ENCODE measurements around the gene NAA20.

The NAA20 gene

GRCh38 chr20:19986419-19986818, 30.7 kb upstream of the NAA20 start:
- no peak overlapping the region for H2AFZ ChIP-seq (ENCODE audit: insufficient read depth, low read length, poor library complexity)
- no peak overlapping the region for H3K4me2 ChIP-seq (ENCODE audit: low read length)
- peak overlapping the region; percentile 47 for H4K8ac ChIP-seq (ENCODE audit: low read depth, low read length)
- H3K79me2 ChIP-seq (ENCODE audit: control insufficient read depth, insufficient read depth, low read length, poor library complexity): no peaks in the 10 kb centered on the region
- H3K23ac ChIP-seq (ENCODE audit: low read length): no peak overlapping the region
- no peak overlapping the region for H3K14ac ChIP-seq (ENCODE audit: low read length)
- no peak overlapping the region for H2BK120ac ChIP-seq (ENCODE audit: insufficient read depth, low read length, poor library complexity)
- H3K36me3 ChIP-seq (ENCODE audit: control insufficient read depth in 1 of 2, insufficient read depth in 2 of 2, low read length in 2 of 2): peaks cover 0 to 7% of the 10 kb centered on the region in 2 experiments
- no CpG with 5 or more reads among the region's 6 CpGs for WGBS (ENCODE audit: extremely low coverage, insufficient coverage, insufficient read length)
- peaks cover 7 to 16% of the 10 kb centered on the region in 2 experiments for H3K4me1 ChIP-seq (ENCODE audit: control insufficient read depth in 1 of 2, insufficient read depth in 2 of 2, low read length in 2 of 2)
- no peak overlapping the region for H4K12ac ChIP-seq (ENCODE audit: low read depth, low read length)
- H3K27me3 ChIP-seq (ENCODE audit: insufficient read depth, low read length): no peaks in the 10 kb centered on the region
- no peak overlapping the region for H4K91ac ChIP-seq (ENCODE audit: low read depth, low read length)
- no peak overlapping the region for H3K9ac ChIP-seq (ENCODE audit: low read length)
- no peak overlapping the region for H2AK5ac ChIP-seq (ENCODE audit: low read length)
- no peaks in the 10 kb centered on the region for H3K9me3 ChIP-seq (ENCODE audit: insufficient read depth, low read depth, low read length)
- H3K18ac ChIP-seq (ENCODE audit: low read length): no peak overlapping the region
- H3K4me3 ChIP-seq (ENCODE audit: low read depth, low read length): no peak overlapping the region
- DNase-seq: peak in 1 of 2 donors; percentile 27
- H3K4ac ChIP-seq (ENCODE audit: low read depth, low read length): no peak overlapping the region
- peaks cover 19% of the 10 kb centered on the region for H3K79me1 ChIP-seq (ENCODE audit: low read length)
- H2BK5ac ChIP-seq (ENCODE audit: low read depth, low read length, poor library complexity): no peak overlapping the region
- no peak overlapping the region for H2BK12ac ChIP-seq (ENCODE audit: low read length)
- no peak overlapping the region for H3K27ac ChIP-seq (ENCODE audit: low read depth, low read length)

GRCh38 chr20:19987046-19987445, 30.1 kb upstream of the NAA20 start:
- Histone ChIP-seq H4K91ac (ENCODE audit: low read depth, low read length) (peak overlapping the region; percentile 35), H3K14ac (ENCODE audit: low read length) (peak overlapping the region; percentile 80), H3K79me2 (ENCODE audit: control insufficient read depth, insufficient read depth, low read length, poor library complexity) (peaks cover 1% of the 10 kb centered on the region), H3K9ac (ENCODE audit: low read length) (peak overlapping the region; percentile 36), H3K18ac (ENCODE audit: low read length) (peak overlapping the region; percentile 86), H2BK5ac (ENCODE audit: low read depth, low read length, poor library complexity) (no peak overlapping the region), H3K4me1 (ENCODE audit: control insufficient read depth in 1 of 2, insufficient read depth in 2 of 2, low read length in 2 of 2) (peaks cover 7 to 19% of the 10 kb centered on the region in 2 experiments), H3K4me2 (ENCODE audit: low read length) (no peak overlapping the region), H2AFZ (ENCODE audit: insufficient read depth, low read length, poor library complexity) (no peak overlapping the region), H4K8ac (ENCODE audit: low read depth, low read length) (no peak overlapping the region), H3K9me3 (ENCODE audit: insufficient read depth, low read depth, low read length) (no peaks in the 10 kb centered on the region), H3K4me3 (ENCODE audit: low read depth, low read length) (no peak overlapping the region), H3K4ac (ENCODE audit: low read depth, low read length) (peak overlapping the region; percentile 31), H3K27ac (ENCODE audit: low read depth, low read length) (no peak overlapping the region), H3K27me3 (ENCODE audit: insufficient read depth, low read length) (no peaks in the 10 kb centered on the region), H3K79me1 (ENCODE audit: low read length) (peaks cover 20% of the 10 kb centered on the region), H2BK12ac (ENCODE audit: low read length) (peak overlapping the region; percentile 90), H2BK120ac (ENCODE audit: insufficient read depth, low read length, poor library complexity) (peak overlapping the region; percentile 91), H3K36me3 (ENCODE audit: control insufficient read depth in 1 of 2, insufficient read depth in 2 of 2, low read length in 2 of 2) (peaks cover 0 to 7% of the 10 kb centered on the region in 2 experiments), H4K12ac (ENCODE audit: low read depth, low read length) (no peak overlapping the region), H3K23ac (ENCODE audit: low read length) (peak overlapping the region; percentile 2), H2AK5ac (ENCODE audit: low read length) (peak overlapping the region; percentile 79)
- no CpG with 5 or more reads among the region's 4 CpGs for WGBS (ENCODE audit: extremely low coverage, insufficient coverage, insufficient read length)
- DNase-seq: no peak

- peak in 1 of 2 donors; percentile 61 for DNase-seq
- Histone ChIP-seq H3K79me2 (ENCODE audit: control insufficient read depth, insufficient read depth, low read length, poor library complexity) (peaks cover 3% of the 10 kb centered on the region), H3K79me1 (ENCODE audit: low read length) (peaks cover 37% of the 10 kb centered on the region), H3K4me3 (ENCODE audit: low read depth, low read length) (no peak overlapping the region), H3K4ac (ENCODE audit: low read depth, low read length) (no peak overlapping the region), H3K4me2 (ENCODE audit: low read length) (no peak overlapping the region), H3K14ac (ENCODE audit: low read length) (peak overlapping the region; percentile 44), H3K27ac (ENCODE audit: low read depth, low read length) (peak overlapping the region; percentile 91), H3K27me3 (ENCODE audit: insufficient read depth, low read length) (no peaks in the 10 kb centered on the region), H3K4me1 (ENCODE audit: control insufficient read depth in 1 of 2, insufficient read depth in 2 of 2, low read length in 2 of 2) (peaks cover 20 to 36% of the 10 kb centered on the region in 2 experiments), H2BK5ac (ENCODE audit: low read depth, low read length, poor library complexity) (peak overlapping the region; percentile 43), H4K8ac (ENCODE audit: low read depth, low read length) (peak overlapping the region; percentile 23), H2AFZ (ENCODE audit: insufficient read depth, low read length, poor library complexity) (no peak overlapping the region), H2BK120ac (ENCODE audit: insufficient read depth, low read length, poor library complexity) (peak overlapping the region; percentile 70), H4K91ac (ENCODE audit: low read depth, low read length) (peak overlapping the region; percentile 65), H3K23ac (ENCODE audit: low read length) (no peak overlapping the region), H2BK12ac (ENCODE audit: low read length) (peak overlapping the region; percentile 69), H3K36me3 (ENCODE audit: control insufficient read depth in 1 of 2, insufficient read depth in 2 of 2, low read length in 2 of 2) (peaks cover 2% of the 10 kb centered on the region in 2 experiments), H2AK5ac (ENCODE audit: low read length) (no peak overlapping the region), H4K12ac (ENCODE audit: low read depth, low read length) (no peak overlapping the region), H3K9me3 (ENCODE audit: insufficient read depth, low read depth, low read length) (no peaks in the 10 kb centered on the region), H3K18ac (ENCODE audit: low read length) (no peak overlapping the region), H3K9ac (ENCODE audit: low read length) (no peak overlapping the region)
- WGBS (ENCODE audit: extremely low coverage, insufficient coverage, insufficient read length): no CpG with 5 or more reads among the region's 5 CpGs
These were observed 26.3 kb upstream of the NAA20 start for GRCh38 chr20:19990850-19991249.

GRCh38 chr20:19991308-19991707, 25.9 kb upstream of the NAA20 start:
- no peak overlapping the region for H3K23ac ChIP-seq (ENCODE audit: low read length)
- no CpG with 5 or more reads among the region's 1 CpG for WGBS (ENCODE audit: extremely low coverage, insufficient coverage, insufficient read length)

More at GRCh38 chr20:19991308-19991707, 25.9 kb upstream of the NAA20 start:
- Histone ChIP-seq H2BK120ac (ENCODE audit: insufficient read depth, low read length, poor library complexity) (peak overlapping the region; percentile 54), H3K9me3 (ENCODE audit: insufficient read depth, low read depth, low read length) (no peaks in the 10 kb centered on the region), H3K14ac (ENCODE audit: low read length) (no peak overlapping the region), H3K79me1 (ENCODE audit: low read length) (peaks cover 38% of the 10 kb centered on the region), H3K36me3 (ENCODE audit: control insufficient read depth in 1 of 2, insufficient read depth in 2 of 2, low read length in 2 of 2) (peaks cover 2% of the 10 kb centered on the region in 2 experiments), H3K79me2 (ENCODE audit: control insufficient read depth, insufficient read depth, low read length, poor library complexity) (peaks cover 3% of the 10 kb centered on the region), H2AFZ (ENCODE audit: insufficient read depth, low read length, poor library complexity) (no peak overlapping the region), H3K27ac (ENCODE audit: low read depth, low read length) (peak overlapping the region; percentile 72), H3K9ac (ENCODE audit: low read length) (no peak overlapping the region), H3K27me3 (ENCODE audit: insufficient read depth, low read length) (no peaks in the 10 kb centered on the region), H2AK5ac (ENCODE audit: low read length) (no peak overlapping the region), H2BK5ac (ENCODE audit: low read depth, low read length, poor library complexity) (peak overlapping the region; percentile 77), H4K91ac (ENCODE audit: low read depth, low read length) (peak overlapping the region; percentile 57), H4K8ac (ENCODE audit: low read depth, low read length) (peak overlapping the region; percentile 49), H2BK12ac (ENCODE audit: low read length) (no peak overlapping the region), H3K18ac (ENCODE audit: low read length) (no peak overlapping the region), H3K4ac (ENCODE audit: low read depth, low read length) (peak overlapping the region; percentile 49), H3K4me3 (ENCODE audit: low read depth, low read length) (no peak overlapping the region), H4K12ac (ENCODE audit: low read depth, low read length) (no peak overlapping the region), H3K4me1 (ENCODE audit: control insufficient read depth in 1 of 2, insufficient read depth in 2 of 2, low read length in 2 of 2) (peaks cover 22 to 38% of the 10 kb centered on the region in 2 experiments), H3K4me2 (ENCODE audit: low read length) (no peak overlapping the region)
- no peak for DNase-seq

Measured in trophoblast cell (in vitro differentiated cells and primary cell).